Activated CD4-positive, alpha-beta T cell treated with anti-CD3 and anti-CD28 coated beads, Interleukin-2, Interleukin-6, amounts not matched to agents 100 ng/mL and 50 ng/mL, durations not matched to agents 16 hours and 8 hours (primary cell): Measurements from ENCODE around the gene ZBTB20.

ENCODE experiments used
- DNase-seq: peaks from one replicate; pipeline ENCODE4 v3.0.0-alpha.2; 2020

The ZBTB20 gene

GRCh38 chr3:114299941-114300624, 847.0 kb downstream of the ZBTB20 start:
- no peak for DNase-seq

- DNase-seq: no peak
Observed at GRCh38 chr3:114299421-114299820, 847.7 kb downstream of the ZBTB20 start.

GRCh38 chr3:114295946-114296345, 851.1 kb downstream of the ZBTB20 start:
- DNase-seq: no peak

- no peak for DNase-seq
Observed at GRCh38 chr3:114294940-114295480, 852.1 kb downstream of the ZBTB20 start.

- DNase-seq: peak; percentile 35
Observed at GRCh38 chr3:114293838-114294535, 853.1 kb downstream of the ZBTB20 start, which contains the start of gene TIGIT. Gene TIGIT, plus strand, starts transcription at chr3:114294028. Its CDS starts 34 bp downstream, at chr3:114294062.

- peak; percentile 95 for DNase-seq
Observed at GRCh38 chr3:114290911-114291901, 855.9 kb downstream of the ZBTB20 start.

- no peak for DNase-seq
Observed at GRCh38 chr3:114286266-114286665, 860.8 kb downstream of the ZBTB20 start.

GRCh38 chr3:114285648-114286230, 861.3 kb downstream of the ZBTB20 start:
- peak; percentile 40 for DNase-seq

- DNase-seq: no peak
Observed at GRCh38 chr3:114284644-114285043, 862.4 kb downstream of the ZBTB20 start.
